Uterus (tissue), 4 donors: Measurements from ENCODE around the gene FHIT. TPM values are rescaled to one million over a fixed set of nuclear protein-coding genes. Genes with fewer than 3 reads are reported as not detected.

Source experiments
- DNase-seq, 2 donors: peaks; one replicate each; pipeline ENCODE4 v3.0.0-alpha.2; 2019 to 2020
- H3K27ac ChIP-seq, 2 donors: fragments of 200-600 bp; sonication (generic); 1 replicate in 1 of 2; 2 replicates in 1 of 2; pipeline ENCODE4 v1.5.1; 2016 to 2018
- H3K27me3 ChIP-seq, 2 donors: fragments of 200-600 bp; sonication (generic); one replicate each; pipeline ENCODE4 v1.5.1; 2018 to 2019; ENCODE audit warnings: control low read depth in 1 of 2
- H3K36me3 ChIP-seq, 2 donors: fragments of 200-600 bp; sonication (generic); one replicate each; pipeline ENCODE4 v1.5.1; 2019; ENCODE audit warnings: control low read depth in 1 of 2
- H3K4me1 ChIP-seq, 2 donors: fragments of 200-600 bp; sonication (generic); one replicate each; pipeline ENCODE4 v1.5.1; 2018 to 2019; ENCODE audit warnings: control low read depth in 1 of 2
- H3K4me3 ChIP-seq, 2 donors: fragments of 200-600 bp; sonication (generic); 1 replicate in 1 of 2; 2 replicates in 1 of 2; pipeline ENCODE4 v1.5.1; 2018 to 2019; ENCODE audit warnings: mild to moderate bottlenecking in 1 of 2
- H3K9me3 ChIP-seq, 2 donors: fragments of 200-600 bp; sonication (generic); one replicate each; pipeline ENCODE4 v1.5.1; 2019; ENCODE audit warnings: control low read depth in 1 of 2
- CTCF ChIP-seq, 4 experiments: fragments of 200-600 bp in 2 of 4; fragments of 450-650 bp in 2 of 4; sonication (generic) in 2 of 4; IDR thresholded peaks; one replicate each; pipeline ENCODE4 v1.5.1; 2016 to 2019; ENCODE audit warnings: antibody characterized with exemption in 4 of 4, mild to moderate bottlenecking in 2 of 4, moderate library complexity in 1 of 4
- POLR2A ChIP-seq, 2 donors: fragments of 450-650 bp; IDR thresholded peaks; one replicate each; pipeline ENCODE4 v1.6.1; 2016; ENCODE audit warnings: antibody characterized with exemption in 2 of 2, mild to moderate bottlenecking in 1 of 2, moderate library complexity in 1 of 2
- intact Hi-C: fragments of 100-400 bp; cut with DNase I; formaldehyde crosslinking; loops from one replicate; pipeline ENCODE4 v1.15.1; 2023; ENCODE audit warnings: low total_unique reads
- total RNA-seq, 4 donors: library from RNA; depleted of rRNA in 3 of 4; stranded (reverse); fragments of >200 nt in 3 of 4; gene quantifications; one replicate each; pipeline versions ENCODE4 v1.1.0 to v1.2.4, GENCODE V29; 2014 to 2023
- donor health status: DM: yes; HTN: yes; CAD: no.

Gene FHIT
- total RNA-seq, 4 donors from 2014 or later, result 1.3 to 15.2 (median 7.3) TPM

DNA sequence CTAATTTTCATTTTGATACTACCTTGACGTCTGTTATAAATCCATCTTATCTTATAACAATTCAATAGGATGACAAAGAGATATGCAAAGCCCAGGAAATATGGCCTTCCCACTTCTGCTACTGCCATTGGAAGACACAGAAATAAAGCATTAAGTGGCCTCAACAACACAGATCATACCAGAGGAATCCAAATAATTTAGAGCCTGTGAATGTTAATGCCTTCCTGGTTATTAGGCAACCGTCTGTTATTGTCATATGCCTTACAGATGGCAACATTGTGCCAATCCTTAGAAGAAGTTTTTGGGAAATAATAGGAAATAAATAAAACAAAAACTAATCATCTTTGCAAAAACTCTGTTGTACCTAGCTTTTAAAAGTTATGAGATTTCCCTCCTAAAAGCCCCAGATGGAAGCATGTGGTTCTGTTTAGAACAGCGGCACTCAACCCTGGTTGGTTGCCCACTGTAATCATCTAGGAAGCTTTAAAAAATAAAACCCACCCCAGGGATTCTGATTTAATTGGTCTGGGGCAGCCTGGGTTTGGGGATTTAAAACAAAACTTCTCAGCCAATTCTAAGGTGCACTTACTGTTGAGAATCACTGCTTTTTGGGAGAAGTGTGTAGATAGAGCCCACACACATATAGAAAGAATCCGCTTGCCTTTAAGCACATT, 1496.7 kb downstream of the FHIT start:
- intact Hi-C loops, result no loop called here
- H3K36me3 ChIP-seq, result no peaks in the 10 kb centered on the region
- no peaks in the 10 kb centered on the region for H3K27me3 ChIP-seq
- no peak for DNase-seq
- H3K9me3 ChIP-seq, result no peaks in the 10 kb centered on the region
- H3K4me1 ChIP-seq, result no peaks in the 10 kb centered on the region
- no peak for TF ChIP-seq CTCF (IDR thresholded peaks at IDR 0.05)
- no peak overlapping the region for H3K4me3 ChIP-seq
- no peak overlapping the region for H3K27ac ChIP-seq

DNA sequence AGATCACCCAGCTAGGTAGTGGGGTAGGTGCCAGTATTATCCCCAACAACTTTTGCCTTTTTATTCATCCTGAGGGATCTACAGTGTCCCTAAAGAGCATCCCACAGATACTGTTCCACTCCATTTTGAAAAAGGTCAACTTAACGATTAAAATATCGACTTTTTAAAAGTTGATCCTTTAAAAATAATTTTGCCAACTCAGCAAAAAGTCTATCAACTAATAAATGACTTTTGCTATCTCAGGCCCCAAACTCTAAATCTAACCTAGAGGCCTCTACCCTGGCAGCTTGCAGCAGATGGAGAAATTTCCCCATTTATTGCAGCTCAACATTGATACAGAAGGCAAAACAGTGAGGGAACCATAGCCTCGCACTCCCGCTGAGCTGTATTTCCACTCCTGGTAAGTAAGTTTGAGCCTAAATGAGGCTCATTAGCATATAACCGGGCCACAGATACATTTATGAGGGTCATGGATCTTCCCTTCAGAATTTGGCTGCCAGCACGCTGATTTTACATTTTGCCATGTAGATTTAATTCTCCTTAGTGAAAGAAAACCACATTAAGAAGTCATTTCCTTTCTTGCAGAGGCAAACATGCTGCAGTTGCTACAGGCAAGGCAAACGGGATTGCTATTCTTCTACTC, 1497.3 kb downstream of the FHIT start:
- no peak for TF ChIP-seq POLR2A (IDR thresholded peaks at IDR 0.05)
- no peak for TF ChIP-seq CTCF (IDR thresholded peaks at IDR 0.05)
- Histone ChIP-seq H3K4me1 (no peaks in the 10 kb centered on the region), H3K36me3 (no peaks in the 10 kb centered on the region), H3K4me3 (no peak overlapping the region), H3K9me3 (no peaks in the 10 kb centered on the region), H3K27ac (no peak overlapping the region), H3K27me3 (no peaks in the 10 kb centered on the region)
- DNase-seq, result no peak
- intact Hi-C loops, result no loop called here

- no peaks in the 10 kb centered on the region for H3K9me3 ChIP-seq
- H3K27me3 ChIP-seq, result no peaks in the 10 kb centered on the region
- H3K36me3 ChIP-seq, result no peaks in the 10 kb centered on the region
- TF ChIP-seq CTCF (IDR thresholded peaks at IDR 0.05) (no peak), POLR2A (IDR thresholded peaks at IDR 0.05) (no peak)
- DNase-seq, result no peak
- no peaks in the 10 kb centered on the region for H3K4me1 ChIP-seq
- H3K4me3 ChIP-seq, result no peak overlapping the region
- intact Hi-C loops, result no loop called here
- no peak overlapping the region for H3K27ac ChIP-seq
Measured at GRCh38 chr3:59752925-59753324, 1498.3 kb downstream of the FHIT start.

DNA sequence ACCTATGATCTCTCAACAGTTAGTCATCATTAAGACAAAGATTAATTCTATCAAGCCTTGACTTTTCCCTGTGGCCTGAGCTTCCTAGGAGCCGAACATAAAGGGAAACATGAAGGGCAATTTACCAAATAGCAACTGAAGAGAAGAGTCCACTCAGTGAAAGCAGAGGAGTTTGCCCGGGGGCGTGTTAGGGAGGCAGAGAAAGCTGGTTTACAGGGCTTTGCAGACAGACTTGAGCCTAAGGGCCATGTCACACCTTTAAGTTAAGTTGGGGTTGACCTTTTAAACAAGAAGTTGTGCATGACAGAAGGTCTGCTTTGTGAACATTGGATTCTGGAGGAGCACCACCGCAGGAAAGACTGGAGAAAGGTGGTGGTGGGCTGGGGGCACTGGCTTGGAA, 1499.6 kb downstream of the FHIT start:
- Histone ChIP-seq H3K9me3 (no peaks in the 10 kb centered on the region), H3K27ac (no peak overlapping the region), H3K4me3 (no peak overlapping the region), H3K36me3 (no peaks in the 10 kb centered on the region), H3K4me1 (no peaks in the 10 kb centered on the region), H3K27me3 (no peaks in the 10 kb centered on the region)
- intact Hi-C loops, result no loop called here
- TF ChIP-seq CTCF (IDR thresholded peaks at IDR 0.05) (no peak), POLR2A (IDR thresholded peaks at IDR 0.05) (no peak)
- no peak for DNase-seq

DNA sequence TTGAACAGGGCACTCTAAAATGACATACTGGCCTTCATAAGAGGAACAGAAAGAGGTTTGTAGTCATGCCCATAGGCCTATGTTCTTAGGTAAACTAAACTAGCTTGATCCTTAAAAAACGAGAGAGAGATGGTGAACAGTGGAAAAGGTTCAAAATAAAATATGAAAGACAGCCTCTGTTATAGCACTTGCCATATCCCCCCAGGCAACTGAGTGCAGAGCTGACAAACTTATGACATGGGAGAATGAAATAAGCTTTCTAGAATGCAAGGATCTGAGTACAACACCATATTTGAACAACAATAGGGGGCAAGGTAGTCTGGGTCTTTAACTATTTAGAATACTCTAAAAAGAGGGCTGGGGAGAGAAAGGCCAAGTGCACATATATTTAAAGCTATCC, 1500.9 kb downstream of the FHIT start:
- H3K9me3 ChIP-seq, result no peaks in the 10 kb centered on the region
- no peaks in the 10 kb centered on the region for H3K36me3 ChIP-seq
- intact Hi-C loops, result no loop called here
- TF ChIP-seq POLR2A (IDR thresholded peaks at IDR 0.05), result no peak
- TF ChIP-seq CTCF (IDR thresholded peaks at IDR 0.05), result no peak
- no peaks in the 10 kb centered on the region for H3K4me1 ChIP-seq
- no peak overlapping the region for H3K27ac ChIP-seq
- no peak overlapping the region for H3K4me3 ChIP-seq
- no peak for DNase-seq
- H3K27me3 ChIP-seq, result no peaks in the 10 kb centered on the region
